Gastrocnemius medialis (tissue), 4 donors: ENCODE measurements around the gene GFRA3.

ENCODE experiments used
- CTCF ChIP-seq, 5 experiments: fragments of 450-650 bp in 3 of 5; fragments of 200-600 bp in 2 of 5; sonication (generic) in 2 of 5; IDR thresholded peaks in 4 of 5; conservative IDR thresholded peaks in 1 of 5; 1 replicate in 4 of 5; 2 replicates in 1 of 5; pipeline ENCODE4 v1.5.1; 2016 to 2019; ENCODE audit warnings: antibody characterized with exemption in 5 of 5, mild to moderate bottlenecking in 3 of 5, moderate library complexity in 3 of 5
- POLR2A ChIP-seq, 2 donors: fragments of 450-650 bp; IDR thresholded peaks; one replicate each; pipeline ENCODE4 v1.6.1; 2017; ENCODE audit warnings: antibody characterized with exemption in 2 of 2, mild to moderate bottlenecking in 2 of 2, moderate library complexity in 2 of 2

GRCh38 chr5:138315751-138316278 lies 41.4 kb upstream of the GFRA3 start:
- TF ChIP-seq POLR2A (IDR thresholded peaks at IDR 0.05) (no peak), CTCF (IDR thresholded peaks at IDR 0.05 in 4 of 5, conservative IDR thresholded peaks at IDR 0.05 in 1 of 5) (no peak)
